Keratinocyte (primary cell): ENCODE measurements around the gene ABI2. TPM values are rescaled to one million over a fixed set of nuclear protein-coding genes. Genes with fewer than 3 reads are reported as not detected.

Experiments used
- DNase-seq: peaks from one replicate; pipeline ENCODE4 v3.0.0-alpha.2; 2011; ENCODE audit warnings: low read depth, missing footprints, low spot score
- FAIRE-seq: peaks from 2 replicates; lab custom pipeline; 2011; peaks lifted over from hg19 to GRCh38; lab: Jason Lieb, UNC
- H2AFZ ChIP-seq: 2 replicates; pipeline ENCODE4 v1.6.0; 2012; ENCODE audit warnings: low read length, control low read depth, inconsistent platforms; ENCODE audit not compliant: control insufficient read depth
- H3K27ac ChIP-seq: 2 replicates; pipeline ENCODE4 v1.5.1; 2011; ENCODE audit warnings: low read length; ENCODE audit not compliant: control insufficient read depth, insufficient read depth
- H3K27me3 ChIP-seq: 3 replicates; pipeline ENCODE4 v1.6.0; 2011; ENCODE audit warnings: low read length; ENCODE audit not compliant: control insufficient read depth, insufficient read depth; ENCODE audit errors: extremely low read depth
- H3K36me3 ChIP-seq, 2 experiments: 2 replicates in 1 of 2; 3 replicates in 1 of 2; pipeline ENCODE4 v1.5.1; 2011; ENCODE audit warnings: low read length in 2 of 2, mild to moderate bottlenecking in 1 of 2; ENCODE audit not compliant: control insufficient read depth in 2 of 2, insufficient read depth in 2 of 2; ENCODE audit errors: extremely low read depth in 1 of 2
- H3K4me1 ChIP-seq: 3 replicates; pipeline ENCODE4 v1.5.1; 2011; ENCODE audit warnings: low read length; ENCODE audit not compliant: control insufficient read depth, insufficient read depth; ENCODE audit errors: extremely low read depth
- H3K4me2 ChIP-seq: 3 replicates; pipeline ENCODE4 v1.6.0; 2011; ENCODE audit warnings: low read depth, low read length; ENCODE audit not compliant: control insufficient read depth, insufficient read depth; ENCODE audit errors: extremely low read depth
- H3K4me3 ChIP-seq, 3 experiments: fragments of 200-600 bp in 1 of 3; sonication (generic) in 1 of 3; 2 replicates in 2 of 3; 3 replicates in 1 of 3; pipeline ENCODE4 v1.5.1; 2011 to 2016; ENCODE audit warnings: low read length in 3 of 3, mild to moderate bottlenecking in 3 of 3, control low read depth in 2 of 3, inconsistent platforms in 1 of 3, low read depth in 1 of 3, mixed read lengths in 1 of 3, mixed run types in 1 of 3, moderate library complexity in 1 of 3; ENCODE audit not compliant: control insufficient read depth in 2 of 3, insufficient read depth in 2 of 3; ENCODE audit errors: extremely low read depth in 1 of 3
- H3K79me2 ChIP-seq: 2 replicates; pipeline ENCODE4 v1.6.0; 2012; ENCODE audit warnings: low read length; ENCODE audit not compliant: control insufficient read depth, insufficient read depth
- H3K9ac ChIP-seq: 3 replicates; pipeline ENCODE4 v1.6.0; 2011; ENCODE audit warnings: low read length; ENCODE audit not compliant: control insufficient read depth, insufficient read depth; ENCODE audit errors: extremely low read depth
- H3K9me1 ChIP-seq: 3 replicates; pipeline ENCODE4 v1.6.0; 2011; ENCODE audit warnings: low read length; ENCODE audit not compliant: control insufficient read depth, insufficient read depth; ENCODE audit errors: extremely low read depth
- H3K9me3 ChIP-seq: 2 replicates; pipeline ENCODE4 v1.5.1; 2012; ENCODE audit warnings: low read depth, low read length; ENCODE audit not compliant: control insufficient read depth
- H4K20me1 ChIP-seq: 3 replicates; pipeline ENCODE4 v1.6.0; 2011; ENCODE audit warnings: low read length; ENCODE audit not compliant: control insufficient read depth, insufficient read depth; ENCODE audit errors: extremely low read depth
- CTCF ChIP-seq, 3 experiments: IDR thresholded peaks in 1 of 3; conservative IDR thresholded peaks in 1 of 3; optimal IDR thresholded peaks in 1 of 3; 2 replicates in 2 of 3; 3 replicates in 1 of 3; pipeline versions ENCODE3 to v1.5.1; 2011; ENCODE audit warnings: low read length in 3 of 3, mild to moderate bottlenecking in 3 of 3, moderate library complexity in 2 of 3, control low read depth in 1 of 3, inconsistent platforms in 1 of 3; ENCODE audit not compliant: insufficient read depth in 2 of 3; ENCODE audit errors: extremely low read depth in 1 of 3
- EZH2 ChIP-seq: IDR thresholded peaks from one replicate; pipeline ENCODE4 v1.6.1; 2012; ENCODE audit warnings: inconsistent platforms, mild to moderate bottlenecking, low read length, moderate library complexity
- dilution Hi-C: fragments of 300-500 bp; cut with MboI; formaldehyde crosslinking; loops from one replicate; pipeline ENCODE4 v1.7.0; 2020; ENCODE audit warnings: low sequenced_read_pairs; ENCODE audit not compliant: extremely low pct_ligation_motif_present
- polyA plus RNA-seq, 5 experiments: library from polyadenylated mRNA; depleted of rRNA in 3 of 5; stranded (reverse) in 3 of 5; stranded (forward) in 1 of 5; unstranded in 1 of 5; fragments of >200 nt; gene quantifications; 1 replicate in 1 of 5; 2 replicates in 3 of 5; 3 replicates in 1 of 5; pipeline versions ENCODE4 v1.2.1 to v1.2.3, GENCODE V29; 2011 to 2012; ENCODE audit warnings: missing spikeins in 2 of 5, low read depth in 1 of 5, low replicate concordance in 1 of 5

ABI2 gene
- polyA plus RNA-seq, 1 donor (not counting 4 experiments of a cell fraction or from before 2014, with no cell fraction given), result 12.9 TPM

- DNase-seq (no peak), FAIRE-seq (no peak)
- H3K9ac ChIP-seq, result no peak overlapping the region
- no peak overlapping the region for H2AFZ ChIP-seq
- peaks cover 2 to 3% of the 10 kb centered on the region in 2 experiments for H3K36me3 ChIP-seq
- no peaks in the 10 kb centered on the region for H4K20me1 ChIP-seq
- no peaks in the 10 kb centered on the region for H3K79me2 ChIP-seq
- H3K9me3 ChIP-seq, result no peaks in the 10 kb centered on the region
- H3K27me3 ChIP-seq, result no peaks in the 10 kb centered on the region
- H3K4me1 ChIP-seq, result no peaks in the 10 kb centered on the region
- TF ChIP-seq EZH2 (no peak), CTCF (optimal IDR thresholded peaks at IDR 0.05 in 1 of 3, IDR thresholded peaks at IDR 0.05 in 1 of 3, conservative IDR thresholded peaks at IDR 0.05 in 1 of 3; ENCODE audit: extremely low read depth in 1 of 3, insufficient read depth in 2 of 3, low read length in 3 of 3) (no peak)
- no peaks in the 10 kb centered on the region for H3K9me1 ChIP-seq
- dilution Hi-C loops, result no loop called here
- H3K4me2 ChIP-seq, result no peak overlapping the region
- no peak overlapping the region for H3K27ac ChIP-seq
- no peak overlapping the region for H3K4me3 ChIP-seq
Measured at GRCh38 chr2:203432811-203433210, 104.6 kb downstream of the ABI2 start.

GRCh38 chr2:203436496-203436895 lies 108.3 kb downstream of the ABI2 start:
- Histone ChIP-seq H4K20me1 (no peaks in the 10 kb centered on the region), H3K36me3 (peaks cover 6 to 11% of the 10 kb centered on the region in 2 experiments), H3K4me3 (no peak overlapping the region), H3K4me1 (no peaks in the 10 kb centered on the region), H3K9me1 (no peaks in the 10 kb centered on the region), H3K27ac (no peak overlapping the region), H3K79me2 (no peaks in the 10 kb centered on the region), H3K9ac (no peak overlapping the region), H3K9me3 (no peaks in the 10 kb centered on the region), H3K27me3 (no peaks in the 10 kb centered on the region), H2AFZ (no peak overlapping the region), H3K4me2 (no peak overlapping the region)
- dilution Hi-C loops, result no loop called here
- no peak for TF ChIP-seq EZH2
- DNase-seq (no peak), FAIRE-seq (no peak)

GRCh38 chr2:203437511-203437910 lies 109.3 kb downstream of the ABI2 start:
- Histone ChIP-seq H3K79me2 (no peaks in the 10 kb centered on the region), H3K36me3 (peaks cover 8 to 11% of the 10 kb centered on the region in 2 experiments)
- FAIRE-seq, result no peak

More at GRCh38 chr2:203437511-203437910, 109.3 kb downstream of the ABI2 start:
- H2AFZ ChIP-seq, result no peak overlapping the region
- no peak for TF ChIP-seq CTCF (optimal IDR thresholded peaks at IDR 0.05 in 1 of 3, IDR thresholded peaks at IDR 0.05 in 1 of 3, conservative IDR thresholded peaks at IDR 0.05 in 1 of 3; ENCODE audit: extremely low read depth in 1 of 3, insufficient read depth in 2 of 3, low read length in 3 of 3)
- TF ChIP-seq EZH2, result no peak
- DNase-seq, result no peak
- H3K9me3 ChIP-seq, result no peaks in the 10 kb centered on the region
- H3K4me1 ChIP-seq, result no peaks in the 10 kb centered on the region
- no peak overlapping the region for H3K4me2 ChIP-seq
- H3K27me3 ChIP-seq, result no peaks in the 10 kb centered on the region
- no peak overlapping the region for H3K9ac ChIP-seq
- dilution Hi-C loops, result no loop called here
- H3K27ac ChIP-seq, result no peak overlapping the region
- no peaks in the 10 kb centered on the region for H4K20me1 ChIP-seq
- no peaks in the 10 kb centered on the region for H3K9me1 ChIP-seq
- H3K4me3 ChIP-seq, result no peak overlapping the region
